Adrenal gland (tissue), 5 donors: Measurements from ENCODE around the gene AGO1.

ENCODE experiments used
- CTCF ChIP-seq, 6 experiments: fragments of 450-650 bp in 4 of 6; fragments of 200-600 bp in 2 of 6; sonication (generic) in 1 of 6; IDR thresholded peaks; 1 replicate in 5 of 6; 2 replicates in 1 of 6; pipeline versions ENCODE4 v1.5.1 to v1.8.0; 2016 to 2021; ENCODE audit warnings: antibody characterized with exemption in 6 of 6, mild to moderate bottlenecking in 2 of 6, moderate library complexity in 1 of 6
- POLR2A ChIP-seq, 2 donors: fragments of 450-650 bp; IDR thresholded peaks; one replicate each; pipeline ENCODE4 v1.6.1; 2017; ENCODE audit warnings: antibody characterized with exemption in 2 of 2, mild to moderate bottlenecking in 2 of 2, moderate library complexity in 1 of 2
- donor health status: DM: no; HTN: no; CAD: no.

- TF ChIP-seq CTCF (IDR thresholded peaks at IDR 0.05) (no peak), POLR2A (IDR thresholded peaks at IDR 0.05) (no peak)
Observed at GRCh38 chr1:35925741-35926140, 42.7 kb downstream of the AGO1 start.
